GM18861 (cell line): ENCODE results near the gene SFPQ.
"Not testable (repeated sequence)": the region's sequence is repeated elsewhere in the genome, so short reads cannot be mapped to it uniquely, and the experiment has no call there.

Experiments used
- ATAC-seq: cut with Tn5 transposase; IDR thresholded peaks from one replicate; pipeline ENCODE4 v1.9.1; 2021; ENCODE audit not compliant: unreplicated experiment

The SFPQ gene

GRCh38 chr1:35187816-35188342 is 5.1 kb downstream of the SFPQ start:
- ATAC-seq: no peak

DNA sequence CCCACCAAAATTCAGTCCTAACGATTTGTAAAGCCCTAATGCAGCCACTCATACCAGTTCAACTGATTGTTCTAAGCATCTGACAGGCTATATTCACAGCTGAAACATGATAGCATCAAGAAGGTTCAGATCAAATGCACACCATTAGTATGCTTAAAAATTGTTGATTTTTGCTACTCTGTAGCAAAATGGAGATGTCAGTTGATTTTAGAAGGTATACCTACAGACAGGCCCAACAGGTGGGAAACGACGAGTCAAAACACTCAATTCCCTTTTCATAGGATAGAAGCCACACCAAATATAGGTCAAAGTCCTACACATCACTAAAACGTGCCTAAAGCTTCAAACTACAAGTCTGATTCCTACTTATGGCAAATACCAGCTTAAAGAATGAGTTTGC is 6.7 kb downstream of the SFPQ start:
- ATAC-seq: no peak

GRCh38 chr1:35185200-35185599 is 7.7 kb downstream of the SFPQ start:
- no peak for ATAC-seq

DNA sequence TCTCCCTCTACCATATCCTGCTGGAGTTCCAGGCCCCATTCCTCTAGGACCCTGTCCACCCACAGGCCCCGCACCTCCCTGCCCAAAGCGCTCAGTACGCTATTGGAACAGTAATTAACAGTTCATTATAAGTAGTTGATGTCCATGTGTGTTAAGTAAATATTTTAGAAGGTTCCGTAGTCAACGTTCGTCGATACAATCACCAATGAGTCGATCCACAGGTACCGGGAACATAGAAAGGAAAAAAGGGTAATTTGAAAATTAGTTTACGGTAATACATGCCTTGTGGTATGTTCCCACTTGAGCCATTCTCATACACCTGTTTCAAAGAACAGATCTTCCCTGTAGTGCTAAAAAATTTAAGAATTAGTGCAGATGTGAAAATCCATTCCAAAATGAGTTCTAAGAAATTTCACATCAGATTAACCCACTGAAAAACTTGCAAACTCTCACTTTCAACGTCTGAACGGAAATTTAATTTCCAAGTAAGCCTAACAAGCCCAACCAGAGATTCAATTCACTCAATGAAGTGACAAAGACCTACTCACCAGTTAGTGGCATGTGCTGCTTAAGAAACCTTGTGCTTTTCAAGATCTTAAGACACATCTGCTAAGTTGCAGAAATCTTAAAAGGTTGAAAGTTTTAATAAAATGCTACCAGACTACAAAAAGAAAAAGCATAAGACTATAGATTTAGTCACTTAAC is 8.3 kb downstream of the SFPQ start:
- no peak for ATAC-seq

DNA sequence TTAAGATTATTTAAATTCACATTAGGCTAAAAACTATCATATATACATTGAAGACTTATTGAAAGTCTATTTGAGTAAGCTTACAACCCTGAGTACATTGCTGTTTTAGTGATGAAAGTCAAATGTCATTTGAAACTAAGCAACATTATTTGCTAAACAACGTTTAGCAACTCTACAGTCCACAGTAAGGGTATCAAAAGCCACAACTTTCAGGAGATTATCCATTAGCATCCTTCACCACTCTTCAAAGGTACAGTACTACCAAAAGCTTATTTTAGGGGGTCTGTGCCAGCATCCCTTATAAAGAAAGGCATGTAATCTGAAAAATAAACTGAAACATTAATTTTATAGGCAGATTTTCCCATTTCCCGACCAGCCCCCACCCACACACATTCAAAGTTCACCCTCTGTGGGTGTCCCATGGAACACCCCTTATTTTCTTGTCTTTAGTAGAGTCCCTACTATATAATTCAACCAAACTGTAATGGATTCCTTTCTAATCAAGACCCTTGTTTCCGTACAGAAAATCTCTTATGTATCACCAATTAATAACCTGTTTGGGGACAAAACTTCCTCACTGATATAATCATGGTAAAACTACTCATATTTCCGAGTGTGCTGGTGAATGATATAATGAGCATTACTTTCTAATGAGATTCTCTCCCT is 11.0 kb downstream of the SFPQ start:
- ATAC-seq: no peak

GRCh38 chr1:35180776-35181374 is 12.1 kb downstream of the SFPQ start:
- no peak for ATAC-seq

- no peak for ATAC-seq
Measured at GRCh38 chr1:35179908-35180307, 13.0 kb downstream of the SFPQ start.

DNA sequence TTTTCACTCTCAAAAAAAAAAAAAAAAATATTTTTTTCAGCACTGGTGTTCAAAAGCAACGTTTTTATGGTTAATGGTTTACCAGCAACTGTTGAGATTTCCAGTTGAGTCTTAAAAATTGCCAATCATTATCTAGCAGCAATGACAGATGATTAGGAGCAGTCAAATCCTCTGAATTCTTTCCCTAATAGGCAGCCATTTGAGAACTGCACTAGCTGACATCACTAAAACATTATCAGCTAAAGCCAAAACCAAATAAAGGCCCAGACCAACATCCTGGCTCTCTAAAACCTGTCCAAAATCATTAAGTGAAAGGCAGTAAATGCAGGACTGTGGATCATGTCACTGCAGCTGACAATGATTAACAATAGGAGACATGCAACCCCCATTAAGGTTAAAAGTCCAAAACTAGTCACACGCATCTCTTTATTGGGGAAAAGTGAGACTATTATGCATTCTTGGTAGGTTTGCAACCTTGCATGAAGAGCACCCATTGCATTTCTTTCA is 14.0 kb downstream of the SFPQ start:
- no peak for ATAC-seq

- no peak for ATAC-seq
Measured at GRCh38 chr1:35178295-35178695, 14.7 kb downstream of the SFPQ start.

DNA sequence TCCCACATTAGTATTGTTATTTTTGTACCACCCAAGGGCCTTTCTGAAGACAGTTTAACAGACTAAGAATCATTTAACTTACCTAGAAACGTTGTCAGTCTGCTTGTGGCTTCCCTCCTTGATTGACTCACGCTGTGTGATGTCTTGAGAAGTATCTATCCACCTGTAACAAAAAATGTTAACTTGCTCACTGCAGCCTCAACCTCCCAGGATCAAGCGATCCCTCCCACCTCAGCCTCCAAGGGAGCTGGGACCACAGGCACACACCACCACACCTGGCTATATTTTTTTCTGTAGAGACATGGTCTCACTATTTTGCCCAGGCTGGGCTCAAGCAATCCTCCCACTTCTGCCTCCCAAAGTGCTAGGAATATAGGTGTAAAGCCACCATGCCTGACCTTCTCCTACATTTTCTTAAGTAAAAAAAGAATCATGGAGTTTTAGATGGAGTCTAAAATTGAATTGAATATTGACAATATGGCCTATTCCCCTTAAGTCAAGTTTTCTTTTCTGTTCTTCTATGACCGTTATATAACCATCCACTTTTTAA is 15.6 kb downstream of the SFPQ start:
- no peak for ATAC-seq

- no peak for ATAC-seq
Measured at GRCh38 chr1:35175602-35176001, 17.3 kb downstream of the SFPQ start.

DNA sequence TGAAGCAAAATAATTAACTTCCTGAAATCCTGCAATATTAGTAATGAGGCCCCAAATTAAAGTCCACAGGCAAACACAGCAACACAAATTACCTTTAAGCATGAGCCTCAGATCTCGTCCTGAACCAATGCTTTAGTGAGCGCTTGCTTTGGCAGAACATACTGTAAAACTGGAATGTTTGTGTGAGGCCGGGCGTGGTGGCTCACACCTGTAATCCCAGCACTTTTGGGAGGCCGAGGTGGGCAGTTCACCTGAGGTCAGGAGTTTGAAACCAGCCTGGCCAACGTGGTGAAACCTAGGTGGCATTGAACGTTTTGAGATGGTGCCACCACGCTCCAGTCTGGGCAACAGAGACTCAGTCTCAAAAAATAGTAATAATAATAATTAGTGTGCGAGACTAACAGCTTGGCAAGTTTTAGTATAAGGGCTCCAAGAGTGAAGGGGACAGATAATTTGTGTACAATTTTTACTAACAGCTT is 17.8 kb downstream of the SFPQ start:
- ATAC-seq: no peak

DNA sequence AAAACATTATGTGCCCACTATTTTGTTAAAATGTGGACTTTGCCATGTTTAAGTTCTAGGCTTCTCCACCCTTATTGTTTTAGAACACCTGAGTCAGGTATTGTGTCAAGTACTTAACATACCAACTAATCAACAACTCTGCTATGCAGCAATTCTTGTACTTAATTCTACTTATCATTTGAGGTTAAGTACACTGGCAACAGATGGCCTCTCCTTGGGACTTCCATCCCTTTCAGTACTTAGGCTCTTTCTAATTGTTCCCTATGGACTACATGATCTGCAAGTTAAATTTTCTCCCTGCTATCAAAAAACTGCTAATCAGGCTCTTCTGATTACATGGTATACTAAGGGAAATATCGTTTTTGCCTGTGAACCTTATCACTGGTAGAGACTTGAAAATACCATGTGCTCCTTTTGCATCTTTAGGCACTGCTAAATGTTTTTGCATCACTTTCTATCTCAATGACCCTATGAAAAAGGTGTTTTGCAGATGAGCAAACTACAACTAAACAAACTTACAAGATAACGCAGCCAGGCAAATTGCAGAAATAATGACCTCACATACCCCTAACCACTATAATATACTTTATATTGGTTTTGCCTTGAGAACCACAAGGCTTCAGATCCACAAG is 18.9 kb downstream of the SFPQ start:
- ATAC-seq: no peak

GRCh38 chr1:35173491-35173890 is 19.5 kb downstream of the SFPQ start:
- no peak for ATAC-seq

GRCh38 chr1:35172022-35172421 is 20.9 kb downstream of the SFPQ start:
- no peak for ATAC-seq

GRCh38 chr1:35171579-35171978 is 21.4 kb downstream of the SFPQ start:
- ATAC-seq: no peak

- ATAC-seq: no peak
Measured at GRCh38 chr1:35164893-35165292, 28.1 kb downstream of the SFPQ start.

DNA sequence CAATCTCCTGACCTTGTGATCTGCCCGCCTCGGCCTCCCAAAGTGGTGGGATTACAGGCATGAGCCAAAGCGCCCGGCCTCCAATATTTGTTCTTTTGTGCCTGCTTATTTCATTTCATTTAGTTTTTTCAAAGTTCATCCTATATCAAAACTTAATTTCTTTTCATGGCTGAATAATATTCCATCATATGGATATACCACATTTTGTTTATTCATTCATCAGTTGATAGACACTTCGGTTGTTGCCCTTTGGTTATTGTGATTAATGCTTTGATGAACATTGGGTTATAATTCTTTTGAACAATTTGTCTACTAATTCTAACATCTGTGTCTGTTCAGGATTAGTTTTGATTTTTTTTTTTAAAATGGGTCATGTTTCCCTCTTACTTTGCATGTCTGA is 41.7 kb downstream of the SFPQ start:
- no peak for ATAC-seq

- ATAC-seq: not testable (repeated sequence)
Measured at GRCh38 chr1:35145892-35146549, 46.9 kb downstream of the SFPQ start.

DNA sequence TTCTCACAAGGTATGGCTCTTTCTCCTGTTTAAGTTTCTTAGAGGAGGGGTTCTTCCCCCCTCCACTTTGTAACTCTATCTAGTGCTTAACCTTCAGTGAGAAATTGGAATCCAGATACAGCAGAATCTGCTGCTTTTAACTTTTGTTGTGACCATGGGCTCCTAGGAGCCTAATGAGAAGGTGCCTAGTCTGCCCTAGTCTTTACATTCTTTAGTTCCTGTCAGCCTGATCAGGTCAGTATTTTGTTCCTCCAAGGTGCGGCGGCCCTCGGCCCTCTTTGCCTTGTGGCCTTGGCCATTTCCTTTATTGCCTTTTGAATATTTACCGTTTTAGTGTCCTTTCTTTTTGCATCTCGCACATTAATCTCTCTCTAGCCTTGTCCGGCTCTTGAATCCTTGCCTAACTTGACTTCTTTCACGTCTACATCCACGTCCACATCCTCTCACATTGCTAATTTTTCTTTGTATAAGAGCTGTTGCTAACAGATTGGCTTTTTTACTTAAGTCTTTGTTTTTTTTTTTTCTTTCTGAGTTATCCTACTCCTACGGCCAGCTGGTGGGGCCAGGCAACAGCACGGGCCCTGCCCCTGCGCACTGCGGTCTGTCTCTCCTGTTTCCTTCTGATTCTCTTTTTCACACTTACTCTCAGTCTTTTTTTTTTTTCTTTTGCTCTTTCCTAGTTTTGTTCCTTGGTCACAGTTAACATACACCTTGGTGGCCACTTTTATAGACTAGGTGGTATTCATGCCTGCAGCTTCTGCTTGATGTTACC is 49.0 kb downstream of the SFPQ start:
- ATAC-seq: no peak
